MM.1S (cell line): ENCODE results near the gene ACOT12.

ENCODE experiments used
- EZH2phosphoT487 ChIP-seq: fragments of 300-600 bp; sonication (generic); IDR thresholded peaks from 2 replicates; pipeline ENCODE4 v1.6.1; 2018; ENCODE audit warnings: antibody characterized with exemption, low read length
- TF ChIP-seq, protein P1 (sequence below): fragments of 300-600 bp; sonication (generic); IDR thresholded peaks from 2 replicates; pipeline ENCODE4 v1.5.1; 2016; ENCODE audit warnings: antibody characterized with exemption, low read length, mixed read lengths

DNA sequence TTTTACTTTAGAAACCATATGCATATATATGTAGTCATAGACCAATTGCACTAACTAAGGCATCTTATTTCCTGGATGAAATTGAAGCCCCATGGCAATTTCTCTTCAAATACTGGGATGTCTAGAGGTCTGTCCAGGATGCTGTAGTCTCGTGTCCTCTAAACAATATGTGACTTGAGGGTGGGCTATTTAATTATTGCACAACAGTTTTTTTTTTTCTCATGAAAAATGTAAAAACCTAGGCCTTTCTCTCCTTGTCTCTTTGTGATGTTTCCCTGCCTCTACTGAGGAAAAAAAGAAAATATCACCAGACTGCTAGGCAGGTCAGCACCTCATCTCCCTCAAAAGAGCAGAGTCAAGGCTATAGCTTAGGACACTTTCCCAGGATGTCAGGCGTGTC lies 58.0 kb downstream of the ACOT12 start:
- TF ChIP-seq, protein P1, sequence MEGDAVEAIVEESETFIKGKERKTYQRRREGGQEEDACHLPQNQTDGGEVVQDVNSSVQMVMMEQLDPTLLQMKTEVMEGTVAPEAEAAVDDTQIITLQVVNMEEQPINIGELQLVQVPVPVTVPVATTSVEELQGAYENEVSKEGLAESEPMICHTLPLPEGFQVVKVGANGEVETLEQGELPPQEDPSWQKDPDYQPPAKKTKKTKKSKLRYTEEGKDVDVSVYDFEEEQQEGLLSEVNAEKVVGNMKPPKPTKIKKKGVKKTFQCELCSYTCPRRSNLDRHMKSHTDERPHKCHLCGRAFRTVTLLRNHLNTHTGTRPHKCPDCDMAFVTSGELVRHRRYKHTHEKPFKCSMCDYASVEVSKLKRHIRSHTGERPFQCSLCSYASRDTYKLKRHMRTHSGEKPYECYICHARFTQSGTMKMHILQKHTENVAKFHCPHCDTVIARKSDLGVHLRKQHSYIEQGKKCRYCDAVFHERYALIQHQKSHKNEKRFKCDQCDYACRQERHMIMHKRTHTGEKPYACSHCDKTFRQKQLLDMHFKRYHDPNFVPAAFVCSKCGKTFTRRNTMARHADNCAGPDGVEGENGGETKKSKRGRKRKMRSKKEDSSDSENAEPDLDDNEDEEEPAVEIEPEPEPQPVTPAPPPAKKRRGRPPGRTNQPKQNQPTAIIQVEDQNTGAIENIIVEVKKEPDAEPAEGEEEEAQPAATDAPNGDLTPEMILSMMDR, result no peak
- TF ChIP-seq EZH2phosphoT487, result no peak
